ENCODE results near the gene EXOC3L1. TPM values are rescaled to one million over a fixed set of nuclear protein-coding genes. Genes with fewer than 3 reads are reported as not detected.

Gene EXOC3L1
- 0.43 TPM for polyA plus RNA-seq (2013, experiment 1 of 2; ENCODE audit: insufficient read length)
- polyA plus RNA-seq (2013, experiment 2 of 2; ENCODE audit: insufficient read length): 0.31 TPM

DNA sequence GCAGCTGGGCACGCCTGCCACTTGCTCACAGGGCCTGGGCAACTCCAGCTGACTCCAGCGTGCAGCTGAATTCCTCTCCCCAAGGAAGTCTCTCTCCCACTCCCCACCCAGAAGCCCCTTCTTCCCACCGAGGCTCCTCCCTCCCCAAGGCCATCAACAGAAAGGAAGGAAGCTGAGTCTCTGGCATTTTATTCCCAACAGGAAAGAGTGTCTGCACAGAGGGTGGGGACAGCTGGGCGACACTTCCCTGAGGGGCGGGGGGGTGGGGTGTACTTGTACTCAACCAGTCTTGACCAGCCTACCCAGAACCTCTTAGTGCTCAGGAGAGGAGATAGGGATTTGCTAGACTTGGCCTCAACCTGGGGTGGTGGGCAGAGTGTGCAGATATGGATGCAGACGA lies at the start of gene EXOC3L1:
TSS of gene EXOC3L1 (minus strand) at position 96 of the 400 bp plus-strand sequence. CDS start 460 bp downstream, outside the sequence.
- DNase-seq: no peak

GRCh38 chr16:67238806-67239470 lies 49.0 kb upstream of the EXOC3L1 start:
- no peak for DNase-seq

- no peak for DNase-seq
These were observed 48.3 kb upstream of the EXOC3L1 start for GRCh38 chr16:67238278-67238575.

GRCh38 chr16:67237396-67238277 lies 47.7 kb upstream of the EXOC3L1 start:
- DNase-seq: no peak

DNA sequence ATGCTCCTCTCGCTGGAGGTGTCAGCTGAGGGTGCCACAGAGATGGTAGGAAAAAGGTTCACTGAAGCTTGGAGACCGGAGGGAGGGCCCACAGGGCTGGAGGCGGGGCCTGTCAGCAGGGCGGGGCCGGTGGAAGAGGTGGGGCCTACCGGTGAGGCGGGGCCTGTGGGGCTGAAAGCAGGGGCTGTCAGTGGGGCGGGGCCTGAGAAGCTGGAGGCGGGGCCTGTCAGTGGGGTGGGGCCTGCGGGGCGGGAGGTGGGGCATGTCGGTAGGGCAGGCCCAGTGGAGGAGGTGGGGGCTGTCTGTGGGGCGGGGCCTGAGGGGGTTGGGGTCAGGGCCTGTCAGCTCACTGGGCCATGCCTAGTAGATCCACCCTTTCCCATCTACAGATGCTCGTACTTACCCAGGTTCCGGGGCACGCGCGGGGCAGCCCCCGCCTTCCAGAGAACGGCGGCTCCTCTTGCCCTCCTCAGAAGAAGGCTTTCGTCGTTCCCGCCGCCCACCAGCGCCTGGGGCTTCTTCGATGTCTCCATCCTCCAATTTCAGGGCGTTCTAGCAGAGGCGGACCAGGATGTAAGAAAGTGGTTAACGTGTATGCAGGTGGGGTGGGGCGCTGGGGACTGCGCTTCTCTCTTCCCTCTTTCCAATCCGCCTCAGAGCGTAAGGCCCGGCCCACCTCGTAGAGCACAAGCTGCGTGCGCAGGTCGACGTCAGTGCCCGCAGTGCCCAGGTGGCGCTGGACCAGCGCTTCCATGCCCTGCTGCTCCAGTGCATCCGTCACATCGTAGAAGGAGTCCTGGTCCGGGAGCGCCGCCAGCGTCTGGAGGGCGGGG lies 46.8 kb upstream of the EXOC3L1 start:
- DNase-seq: peak; percentile 59

DNA sequence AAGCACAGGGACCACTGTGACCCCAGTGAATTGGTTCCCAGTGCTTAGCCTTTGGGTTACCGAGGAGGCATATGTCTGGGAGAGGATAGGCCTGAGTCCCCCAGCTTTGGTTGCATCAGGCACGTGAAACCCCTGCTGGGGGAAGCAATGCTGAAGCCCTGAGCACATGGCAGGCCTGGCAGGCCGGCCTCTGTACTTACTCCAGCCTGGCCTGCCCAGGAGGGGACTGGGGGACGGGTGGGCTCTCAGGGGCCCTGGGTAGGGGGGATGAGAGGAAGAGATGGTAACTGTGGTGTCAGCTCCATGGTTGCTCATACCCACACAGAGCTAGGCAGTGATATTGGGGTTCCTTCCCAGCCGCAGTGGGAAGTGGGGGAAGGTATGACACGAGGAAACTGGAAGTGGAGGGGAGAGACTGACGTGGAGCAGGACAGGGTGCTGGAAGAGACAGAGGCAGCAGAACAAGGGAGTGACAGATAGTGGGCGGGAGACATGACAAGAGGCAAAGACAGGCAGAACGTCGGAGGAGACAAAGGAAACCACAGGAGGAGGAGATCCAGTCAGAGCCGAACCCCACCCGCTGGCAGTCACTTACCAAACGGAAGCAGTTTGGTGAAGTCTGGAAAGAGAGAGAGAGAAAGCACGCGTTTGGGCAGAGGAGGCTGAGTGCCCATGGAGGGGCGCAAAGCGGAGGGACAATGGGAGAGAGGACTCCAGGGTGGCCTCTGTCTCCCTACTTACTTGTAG lies 46.1 kb upstream of the EXOC3L1 start:
- no peak for DNase-seq

GRCh38 chr16:67234180-67234597 lies 44.3 kb upstream of the EXOC3L1 start:
- DNase-seq: no peak

- DNase-seq: no peak
These were observed 43.7 kb upstream of the EXOC3L1 start for GRCh38 chr16:67233596-67233995.

DNA sequence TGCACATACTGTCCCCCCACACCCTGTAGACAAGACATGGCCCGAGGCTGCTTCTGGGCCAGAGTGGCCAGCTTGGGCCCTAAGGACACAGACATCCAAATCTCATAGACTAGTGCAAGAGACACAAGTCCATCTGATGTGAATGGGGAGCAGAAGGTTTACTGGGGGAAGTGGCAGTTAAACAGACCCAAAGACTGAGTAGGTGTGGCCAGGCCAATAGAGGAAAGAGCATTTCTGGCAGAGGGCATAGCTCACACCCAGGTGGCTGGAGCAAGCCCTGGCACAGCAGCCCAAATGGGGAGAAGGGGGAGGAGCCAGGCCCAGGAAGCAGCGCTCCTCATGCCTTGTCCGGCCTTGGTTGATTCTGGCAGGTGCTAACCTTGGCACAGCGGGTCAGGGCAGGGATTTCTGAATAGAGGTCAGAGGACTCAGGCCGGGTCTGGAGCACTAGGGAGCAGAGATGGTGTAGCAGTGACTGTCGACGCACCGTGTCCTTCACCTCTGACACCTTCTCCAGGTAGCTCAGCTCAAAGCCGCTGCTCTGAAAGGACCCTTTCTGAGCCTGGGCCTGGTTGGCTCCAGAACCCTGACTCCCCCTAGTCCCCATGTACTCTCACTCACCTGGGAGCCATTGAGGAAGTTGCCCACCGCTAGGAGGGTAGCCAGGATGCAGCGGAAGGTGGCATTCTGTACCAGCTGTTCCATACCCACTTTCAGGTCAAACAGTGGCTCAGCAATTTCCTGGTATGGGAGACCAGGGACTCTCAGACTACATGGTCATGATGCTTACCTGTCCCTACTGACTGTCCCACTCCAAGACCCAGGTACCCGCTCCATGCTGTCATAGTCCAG lies 41.1 kb upstream of the EXOC3L1 start:
- DNase-seq: no peak

GRCh38 chr16:67229906-67230808 lies 40.2 kb upstream of the EXOC3L1 start:
- no peak for DNase-seq

- DNase-seq: no peak
These were observed 39.0 kb upstream of the EXOC3L1 start for GRCh38 chr16:67228905-67229304.

DNA sequence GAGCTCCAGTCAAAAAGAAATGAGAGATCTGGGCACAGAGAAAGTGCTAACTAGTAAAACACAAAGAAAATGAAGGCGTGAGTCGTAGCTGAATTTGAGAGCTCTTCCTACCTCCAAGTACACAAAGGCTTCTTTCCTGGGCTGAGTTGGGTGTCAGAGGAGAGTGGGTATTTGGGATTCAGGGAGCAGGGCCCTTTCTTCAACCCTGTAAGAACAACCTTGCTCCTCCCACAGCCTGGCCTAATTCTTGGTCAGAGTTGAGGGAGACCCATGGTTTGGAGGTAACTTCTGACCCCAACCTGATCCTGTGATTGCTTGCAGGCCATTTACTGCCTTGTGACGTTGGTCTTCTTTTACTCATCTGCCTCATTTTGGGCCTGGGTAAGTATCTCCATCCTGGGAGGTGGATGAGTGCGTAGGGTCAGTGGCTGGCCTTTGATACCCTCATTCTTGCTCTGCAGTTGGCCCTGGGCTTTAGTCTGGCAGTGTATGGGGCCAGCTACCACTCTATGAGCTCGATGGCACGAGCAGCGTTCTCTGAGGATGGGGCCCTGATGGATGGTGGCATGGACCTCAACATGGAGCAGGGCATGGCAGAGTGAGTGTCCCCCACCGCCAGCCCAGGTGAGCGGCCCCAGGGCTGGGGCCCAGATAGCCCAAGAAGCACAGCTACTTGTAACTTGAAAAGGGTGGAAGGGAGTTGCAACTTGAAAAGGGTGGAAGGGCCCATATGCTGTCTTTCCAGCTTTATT lies 38.3 kb upstream of the EXOC3L1 start:
- DNase-seq: no peak

DNA sequence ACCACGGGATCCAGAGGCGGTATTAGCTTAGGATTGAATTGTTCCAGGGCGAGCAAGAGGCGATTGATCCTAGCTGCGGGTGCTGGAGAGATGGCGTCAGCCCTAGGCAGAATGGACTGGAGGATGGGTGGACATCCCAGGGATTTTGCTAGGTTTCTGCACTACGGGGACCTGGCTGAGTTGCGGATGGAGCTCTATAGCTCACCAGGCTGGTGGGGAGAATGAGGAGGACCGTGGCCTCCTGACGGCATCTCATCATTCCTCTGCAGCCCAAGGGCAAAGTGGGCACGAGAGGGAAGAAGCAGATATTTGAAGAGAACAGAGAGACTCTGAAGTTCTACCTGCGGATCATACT lies 37.6 kb upstream of the EXOC3L1 start:
- DNase-seq: no peak

DNA sequence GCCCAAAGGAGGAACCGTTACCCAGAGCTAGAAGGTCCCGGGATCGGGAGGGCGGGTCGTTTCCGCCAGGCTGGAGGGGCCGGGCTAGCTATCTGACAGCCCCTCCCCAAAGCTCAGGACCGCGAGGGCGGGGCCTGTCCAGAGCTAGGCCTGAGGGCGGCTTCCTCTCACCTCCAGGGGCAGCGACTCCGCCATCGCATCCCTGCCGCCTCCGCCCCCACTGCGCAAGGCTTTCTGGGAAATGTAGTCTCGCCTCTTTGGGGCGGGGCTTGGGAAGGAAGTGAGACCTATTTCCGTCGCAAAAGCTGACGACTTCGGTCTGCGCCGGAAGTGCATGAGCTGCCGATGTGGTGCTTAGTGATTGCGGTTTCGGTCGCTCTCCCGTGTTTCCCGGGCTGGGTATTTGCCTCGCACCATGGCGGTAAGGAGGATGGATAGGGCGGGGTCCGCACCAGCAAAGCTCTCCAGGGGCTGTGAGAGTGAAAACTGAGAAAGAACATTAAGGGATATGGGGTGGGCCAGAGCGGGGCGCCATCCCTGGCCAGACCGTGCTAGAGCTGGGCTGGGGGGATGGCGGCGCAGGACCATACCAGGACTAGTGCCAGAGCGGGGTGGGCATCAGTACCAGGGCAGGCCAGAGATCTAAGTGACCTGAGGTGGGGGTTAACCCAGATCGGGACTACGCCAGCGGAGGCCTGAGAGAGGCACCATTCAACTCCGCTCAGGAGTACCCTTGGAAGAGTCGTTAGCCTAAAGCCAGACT lies 37.0 kb upstream of the EXOC3L1 start, which contains the start of gene TMEM208:
TSS of gene TMEM208 (plus strand) at position 327 of the 763 bp plus-strand sequence. CDS start at position 416, 89 bp downstream.
- DNase-seq: peak; percentile 99

DNA sequence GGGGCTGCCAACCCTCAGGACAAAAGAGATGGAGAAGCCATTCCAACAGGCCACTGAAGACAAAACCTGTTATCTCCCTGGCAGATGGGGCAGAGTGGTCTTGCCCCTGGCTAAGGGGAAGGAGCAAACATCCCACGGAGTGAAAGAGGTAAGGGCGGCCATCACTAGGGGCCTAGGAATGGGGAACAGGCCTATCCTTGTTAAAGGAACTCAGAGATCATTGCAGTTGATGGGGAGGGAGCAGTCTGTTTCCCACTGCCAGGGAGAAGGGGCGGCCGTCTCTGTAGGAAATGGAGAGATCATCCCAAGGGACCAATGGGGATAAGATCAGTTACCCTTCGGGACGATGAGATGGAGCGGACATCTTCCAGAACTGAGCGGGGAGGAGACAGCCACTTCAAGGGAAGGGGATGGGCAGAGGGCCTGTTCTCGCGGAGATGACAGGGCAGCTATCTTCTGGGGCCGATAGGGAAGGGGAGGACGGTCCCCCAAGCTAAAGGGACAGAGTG lies 36.4 kb upstream of the EXOC3L1 start:
- no peak for DNase-seq

- no peak for DNase-seq
These were observed 34.1 kb upstream of the EXOC3L1 start for GRCh38 chr16:67223992-67224391.

DNA sequence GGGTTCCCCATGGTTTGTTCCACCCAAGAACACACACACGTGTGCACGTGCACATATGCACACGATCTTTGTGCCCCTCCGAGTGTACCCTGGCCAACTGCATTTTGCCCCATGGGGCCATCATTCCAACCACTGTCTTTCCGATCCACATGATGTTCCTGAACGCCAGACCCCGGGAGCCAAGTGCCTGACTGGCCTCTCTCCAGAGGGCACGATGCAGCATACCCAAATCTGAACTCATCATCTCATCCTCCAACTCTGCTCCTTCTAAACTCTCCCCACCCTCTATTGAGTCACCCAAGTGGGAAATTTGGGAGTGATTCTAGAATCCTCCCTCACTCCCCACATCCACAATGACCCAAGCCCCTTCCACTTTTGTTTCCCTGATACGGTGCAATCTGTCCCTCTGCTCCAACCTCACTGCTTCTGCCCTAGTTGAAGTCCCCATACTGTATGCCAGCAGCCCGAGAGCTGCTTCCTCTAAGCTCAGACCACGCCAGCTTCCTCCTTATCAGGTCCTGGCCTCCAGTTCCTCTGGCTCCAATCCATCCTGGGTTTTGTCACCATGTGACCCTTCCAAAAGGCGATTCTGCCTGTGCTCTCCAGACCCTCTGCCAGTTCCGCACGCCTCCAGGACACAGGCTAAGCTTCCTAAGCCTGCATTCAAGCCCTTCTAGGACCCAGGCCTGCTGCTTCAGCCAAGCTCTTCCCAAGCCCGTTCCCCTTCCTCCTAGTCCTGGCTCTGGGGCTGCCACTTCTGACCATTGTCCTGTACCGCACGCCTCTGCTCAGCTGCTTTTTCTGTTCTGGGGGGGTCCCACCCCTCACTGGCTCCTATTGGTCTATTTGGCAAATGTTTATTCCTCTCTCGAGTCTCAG lies 26.9 kb upstream of the EXOC3L1 start:
- no peak for DNase-seq

All from fibroblast of skin of back (primary cell).